GM20431 (cell line): ENCODE results near the gene PHKG2.

ENCODE experiments used
- in situ Hi-C: fragments of 300-500 bp; cut with MseI, MboI; formaldehyde crosslinking; loops from one replicate; pipeline ENCODE4 v1.15.0; 2020; ENCODE audit warnings: low sequenced_read_pairs; ENCODE audit not compliant: unreplicated experiment

PHKG2 gene

GRCh38 chr16:30786936-30787612 lies 38.8 kb downstream of the PHKG2 start, which contains the start of gene ZNF629:
Gene ZNF629, minus strand, starts transcription at chr16:30787205. Its CDS starts 2,723 bp downstream, at chr16:30784482.
- in situ Hi-C loops: no loop called here

- in situ Hi-C loops: no loop called here
Observed at GRCh38 chr16:30787613-30788378, 39.6 kb downstream of the PHKG2 start.

- in situ Hi-C loops: no loop called here
Observed at GRCh38 chr16:30793508-30794069, 45.4 kb downstream of the PHKG2 start.

GRCh38 chr16:30794634-30795033 lies 46.4 kb downstream of the PHKG2 start:
- in situ Hi-C loops: no loop called here

- in situ Hi-C loops: no loop called here
Observed at GRCh38 chr16:30797670-30798309, 49.6 kb downstream of the PHKG2 start.
